Esophagus muscularis mucosa (tissue), 4 donors: Measurements from ENCODE around the gene DPRX. TPM values are rescaled to one million over a fixed set of nuclear protein-coding genes. Genes with fewer than 3 reads are reported as not detected.

Experiments used
- DNase-seq: peaks from one replicate; pipeline ENCODE4 v3.0.0-alpha.2; 2017; ENCODE audit errors: extremely low spot score
- H3K27ac ChIP-seq, 4 donors: fragments of 200-600 bp; sonication (generic); replicated peaks in 1 of 4; 1 replicate in 3 of 4; 2 replicates in 1 of 4; pipeline ENCODE4 v1.5.1; 2016 to 2019; ENCODE audit warnings: mild to moderate bottlenecking in 1 of 4
- H3K27me3 ChIP-seq, 4 donors: fragments of 200-600 bp; sonication (generic); one replicate each; pipeline versions ENCODE4 v1.5.1 to v1.6.0; 2016 to 2019
- H3K36me3 ChIP-seq, 4 donors: fragments of 200-600 bp; sonication (generic); one replicate each; pipeline ENCODE4 v1.5.1; 2016 to 2019
- H3K4me1 ChIP-seq, 4 donors: fragments of 200-600 bp; sonication (generic); one replicate each; pipeline ENCODE4 v1.5.1; 2016 to 2019
- H3K4me3 ChIP-seq, 4 donors: fragments of 200-600 bp; sonication (generic); 1 replicate in 2 of 4; 2 replicates in 2 of 4; pipeline ENCODE4 v1.5.1; 2016 to 2019; ENCODE audit warnings: mild to moderate bottlenecking in 4 of 4, moderate library complexity in 1 of 4
- H3K9me3 ChIP-seq, 4 donors: fragments of 200-600 bp; sonication (generic); 1 replicate in 3 of 4; 2 replicates in 1 of 4; pipeline ENCODE4 v1.5.1; 2016 to 2019
- CTCF ChIP-seq, 3 experiments: fragments of 200-600 bp in 2 of 3; fragments of 450-650 bp in 1 of 3; sonication (generic) in 2 of 3; IDR thresholded peaks; one replicate each; pipeline ENCODE4 v1.5.1; 2017 to 2019; ENCODE audit warnings: antibody characterized with exemption in 3 of 3, mild to moderate bottlenecking in 2 of 3, moderate library complexity in 1 of 3
- EP300 ChIP-seq: sonication (generic); formaldehyde crosslinking; IDR thresholded peaks from one replicate; pipeline ENCODE4 v1.6.1; 2017; ENCODE audit warnings: antibody characterized with exemption
- POLR2A ChIP-seq: fragments of 450-650 bp; IDR thresholded peaks from one replicate; pipeline ENCODE4 v1.6.1; 2017; ENCODE audit warnings: antibody characterized with exemption, moderate library complexity, mild to moderate bottlenecking, low read depth
- POLR2AphosphoS5 ChIP-seq, 2 donors: sonication (generic); formaldehyde crosslinking; IDR thresholded peaks; one replicate each; pipeline ENCODE4 v1.6.1; 2017; ENCODE audit warnings: antibody characterized with exemption in 2 of 2
- WGBS: methylation state at CpG from one replicate; pipeline ENCODE4 v1.1.5; 2018; 5-methylcytosine and 5-hydroxymethylcytosine counted together
- intact Hi-C: fragments of 100-400 bp; cut with DNase I; formaldehyde crosslinking; loops from one replicate; pipeline ENCODE4 v1.15.1; 2023
- total RNA-seq, 4 donors: library from RNA; depleted of rRNA; stranded (reverse); fragments of >200 nt; gene quantifications; one replicate each; pipeline versions ENCODE4 v1.1.0 to v1.2.1, GENCODE V29; 2016

The DPRX gene
- total RNA-seq, 4 donors from 2014 or later = not detected

- peaks cover 0 to 21% (median 9%) of the 10 kb centered on the region in 4 donors for H3K9me3 ChIP-seq
- 97% methylated on average over 34 of the region's 34 CpGs for WGBS
- peaks cover 0 to 6% (median 0%) of the 10 kb centered on the region in 4 donors for H3K27me3 ChIP-seq
- H3K4me1 ChIP-seq = no peaks in the 10 kb centered on the region
- no peak for DNase-seq
- H3K27ac ChIP-seq = no peak overlapping the region
- no peaks in the 10 kb centered on the region for H3K36me3 ChIP-seq
- intact Hi-C loops = no loop called here
- H3K4me3 ChIP-seq = no peak overlapping the region
- TF ChIP-seq CTCF (IDR thresholded peaks at IDR 0.05) (no peak), POLR2AphosphoS5 (IDR thresholded peaks at IDR 0.05) (no peak), POLR2A (no peak), EP300 (no peak)
Observed at GRCh38 chr19:53649746-53650593, 18.2 kb downstream of the DPRX start.

GRCh38 chr19:53652476-53652875 lies 20.7 kb downstream of the DPRX start:
- no peak for DNase-seq
- Histone ChIP-seq H3K4me3 (no peak overlapping the region), H3K27ac (no peak overlapping the region), H3K27me3 (peaks cover 0 to 4% (median 0%) of the 10 kb centered on the region in 4 donors), H3K36me3 (no peaks in the 10 kb centered on the region), H3K9me3 (peaks cover 0 to 19% (median 9%) of the 10 kb centered on the region in 4 donors), H3K4me1 (no peaks in the 10 kb centered on the region)
- TF ChIP-seq EP300 (no peak), POLR2AphosphoS5 (IDR thresholded peaks at IDR 0.05) (no peak), POLR2A (no peak), CTCF (IDR thresholded peaks at IDR 0.05) (no peak)
- intact Hi-C loops = no loop called here
- 89% methylated on average over 6 of the region's 6 CpGs for WGBS

DNA sequence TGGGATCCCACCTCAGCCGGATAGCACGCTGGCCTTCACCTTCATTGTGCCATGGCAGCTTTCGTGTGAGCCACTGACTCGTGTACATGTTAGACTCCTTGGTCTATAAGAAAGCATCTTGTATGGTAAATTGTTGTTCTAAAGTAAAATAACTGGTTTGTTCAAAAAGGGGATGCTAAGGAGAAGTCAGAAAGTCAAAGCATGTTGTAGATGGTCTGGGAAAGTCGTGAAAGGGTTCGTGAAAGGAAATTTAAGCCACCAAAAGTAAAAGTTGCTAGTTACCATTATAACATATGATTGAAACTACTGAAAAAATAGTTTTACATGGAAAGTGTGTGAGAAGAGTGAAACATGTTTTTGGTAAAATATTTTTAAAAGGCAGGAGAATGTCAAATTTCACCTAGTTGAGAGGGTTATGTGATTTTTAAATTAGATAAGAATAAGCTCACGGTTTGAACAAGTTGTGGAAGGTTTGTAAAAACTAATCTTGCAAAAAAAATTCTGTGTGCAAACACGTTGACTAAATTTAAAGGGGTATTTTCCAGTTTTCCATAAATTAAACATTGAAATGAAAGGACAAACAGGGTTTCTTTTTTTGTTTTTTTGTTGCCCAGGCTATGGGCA lies 23.4 kb downstream of the DPRX start:
- Histone ChIP-seq H3K36me3 (no peaks in the 10 kb centered on the region), H3K9me3 (no peaks in the 10 kb centered on the region), H3K27me3 (peaks cover 0 to 7% (median 0%) of the 10 kb centered on the region in 4 donors), H3K4me3 (no peak overlapping the region), H3K27ac (no peak overlapping the region), H3K4me1 (no peaks in the 10 kb centered on the region)
- WGBS = 88% methylated on average over 8 of the region's 8 CpGs
- no peak for DNase-seq
- intact Hi-C loops = no loop called here
- TF ChIP-seq POLR2A (no peak), CTCF (IDR thresholded peaks at IDR 0.05) (no peak), EP300 (no peak), POLR2AphosphoS5 (IDR thresholded peaks at IDR 0.05) (no peak)

DNA sequence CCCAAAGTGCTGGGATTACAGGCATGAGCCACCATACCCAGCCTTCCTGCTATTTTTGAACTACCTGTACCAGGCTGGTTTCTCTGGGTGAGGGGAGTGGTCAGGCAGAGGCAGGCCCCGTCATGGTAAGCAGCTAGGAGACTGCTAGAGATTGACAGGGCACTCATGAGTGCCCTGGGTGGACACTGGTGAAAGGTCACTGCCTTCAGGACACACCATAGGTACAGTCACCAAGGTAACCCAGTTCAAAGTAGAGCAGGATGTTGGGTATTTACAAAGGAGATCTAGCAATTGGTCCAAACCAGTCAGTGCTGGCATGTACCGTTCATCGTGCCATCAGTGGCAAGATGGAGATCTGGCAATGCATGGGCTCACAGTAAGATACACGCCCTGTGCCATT lies 25.5 kb downstream of the DPRX start:
- intact Hi-C loops = no loop called here
- H3K27me3 ChIP-seq = peaks cover 0 to 16% (median 0%) of the 10 kb centered on the region in 4 donors
- TF ChIP-seq POLR2AphosphoS5 (IDR thresholded peaks at IDR 0.05) = no peak
- no peak for TF ChIP-seq POLR2A
- no peak for TF ChIP-seq EP300
- no peak for TF ChIP-seq CTCF (IDR thresholded peaks at IDR 0.05)
- WGBS = 93% methylated on average over 4 of the region's 4 CpGs
- no peaks in the 10 kb centered on the region for H3K4me1 ChIP-seq
- no peaks in the 10 kb centered on the region for H3K9me3 ChIP-seq
- no peak overlapping the region for H3K27ac ChIP-seq
- H3K4me3 ChIP-seq = no peak overlapping the region
- no peaks in the 10 kb centered on the region for H3K36me3 ChIP-seq
- DNase-seq = no peak
